ENCODE measurements around the gene LSAMP. TPM values are rescaled to one million over a fixed set of nuclear protein-coding genes. Genes with fewer than 3 reads are reported as not detected.

LSAMP gene
- polyA plus RNA-seq, 3 donors = not detected

DNA sequence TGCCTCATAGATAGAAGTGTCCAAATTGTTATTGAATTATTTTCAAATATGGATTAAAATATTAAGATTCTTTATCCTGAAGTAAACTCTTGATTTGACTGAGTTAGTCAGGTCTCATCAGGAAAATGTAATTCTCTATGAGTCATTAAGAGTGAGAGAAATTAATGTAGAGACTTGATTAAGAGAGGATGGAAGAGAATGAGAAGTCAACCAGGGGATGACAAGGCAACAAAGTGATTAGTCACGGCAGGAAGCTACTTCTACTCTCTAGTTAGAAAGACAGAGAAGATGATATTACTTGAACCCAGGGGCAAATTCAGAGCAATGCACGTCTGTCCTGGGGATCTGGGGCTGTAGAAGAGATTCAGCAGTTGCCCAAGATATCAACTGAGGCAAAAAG is 202.5 kb downstream of the LSAMP start:
- no peak overlapping the region for H2AFZ ChIP-seq (ENCODE audit: insufficient read depth, low read depth, low read length, poor library complexity, severe bottlenecking)
- H3K27ac ChIP-seq (ENCODE audit: low read depth in 1 of 2, low read length in 2 of 2) = no peak overlapping the region
- no peaks in the 10 kb centered on the region for H4K20me1 ChIP-seq (ENCODE audit: insufficient read depth, low read length)
- no peak overlapping the region for H3K9ac ChIP-seq (ENCODE audit: insufficient read depth, low read length, poor library complexity, severe bottlenecking)
- DNase-seq = no peak
- peaks cover 0 to 7% (median 0%) of the 10 kb centered on the region in 7 donors for H3K9me3 Mint-ChIP-seq
- intact Hi-C loops (cut with micrococcal nuclease) = no loop called here
- H3K27me3 Mint-ChIP-seq (ENCODE audit: low read depth in 3 of 3) = no peaks in the 10 kb centered on the region
- H3K36me3 Mint-ChIP-seq = no peaks in the 10 kb centered on the region
- no peak overlapping the region for H3K27ac Mint-ChIP-seq
- H3K4me3 ChIP-seq (replicated peaks in 1 of 3; ENCODE audit: low read depth in 2 of 3, low read length in 3 of 3) = no peak overlapping the region
- H3K4me3 Mint-ChIP-seq = no peak overlapping the region
- no peaks in the 10 kb centered on the region for H3K9me3 ChIP-seq (replicated peaks in 1 of 2; ENCODE audit: control insufficient read depth in 1 of 2, insufficient read depth in 1 of 2, low read length in 2 of 2)
- no peaks in the 10 kb centered on the region for H3K36me3 ChIP-seq (replicated peaks in 1 of 2; ENCODE audit: control insufficient read depth in 1 of 2, insufficient read depth in 2 of 2, low read length in 2 of 2)
- H3K79me2 ChIP-seq (ENCODE audit: insufficient read depth, low read length) = no peaks in the 10 kb centered on the region
- no peaks in the 10 kb centered on the region for H3K4me1 ChIP-seq (ENCODE audit: control insufficient read depth in 1 of 2, insufficient read depth in 2 of 2, low read length in 2 of 2)
- WGBS (ENCODE audit: insufficient coverage) = no CpG with 5 or more reads among the region's 2 CpGs
- TF ChIP-seq, protein P1, sequence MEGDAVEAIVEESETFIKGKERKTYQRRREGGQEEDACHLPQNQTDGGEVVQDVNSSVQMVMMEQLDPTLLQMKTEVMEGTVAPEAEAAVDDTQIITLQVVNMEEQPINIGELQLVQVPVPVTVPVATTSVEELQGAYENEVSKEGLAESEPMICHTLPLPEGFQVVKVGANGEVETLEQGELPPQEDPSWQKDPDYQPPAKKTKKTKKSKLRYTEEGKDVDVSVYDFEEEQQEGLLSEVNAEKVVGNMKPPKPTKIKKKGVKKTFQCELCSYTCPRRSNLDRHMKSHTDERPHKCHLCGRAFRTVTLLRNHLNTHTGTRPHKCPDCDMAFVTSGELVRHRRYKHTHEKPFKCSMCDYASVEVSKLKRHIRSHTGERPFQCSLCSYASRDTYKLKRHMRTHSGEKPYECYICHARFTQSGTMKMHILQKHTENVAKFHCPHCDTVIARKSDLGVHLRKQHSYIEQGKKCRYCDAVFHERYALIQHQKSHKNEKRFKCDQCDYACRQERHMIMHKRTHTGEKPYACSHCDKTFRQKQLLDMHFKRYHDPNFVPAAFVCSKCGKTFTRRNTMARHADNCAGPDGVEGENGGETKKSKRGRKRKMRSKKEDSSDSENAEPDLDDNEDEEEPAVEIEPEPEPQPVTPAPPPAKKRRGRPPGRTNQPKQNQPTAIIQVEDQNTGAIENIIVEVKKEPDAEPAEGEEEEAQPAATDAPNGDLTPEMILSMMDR (IDR thresholded peaks at IDR 0.05) = no peak
- no peak overlapping the region for H3K4me2 ChIP-seq (replicated peaks; ENCODE audit: extremely low read depth, low read length, poor library complexity, severe bottlenecking)
- no peaks in the 10 kb centered on the region for H3K27me3 ChIP-seq (ENCODE audit: control insufficient read depth in 2 of 2, insufficient read depth in 2 of 2, low read length in 2 of 2)
- no peaks in the 10 kb centered on the region for H3K4me1 Mint-ChIP-seq

DNA sequence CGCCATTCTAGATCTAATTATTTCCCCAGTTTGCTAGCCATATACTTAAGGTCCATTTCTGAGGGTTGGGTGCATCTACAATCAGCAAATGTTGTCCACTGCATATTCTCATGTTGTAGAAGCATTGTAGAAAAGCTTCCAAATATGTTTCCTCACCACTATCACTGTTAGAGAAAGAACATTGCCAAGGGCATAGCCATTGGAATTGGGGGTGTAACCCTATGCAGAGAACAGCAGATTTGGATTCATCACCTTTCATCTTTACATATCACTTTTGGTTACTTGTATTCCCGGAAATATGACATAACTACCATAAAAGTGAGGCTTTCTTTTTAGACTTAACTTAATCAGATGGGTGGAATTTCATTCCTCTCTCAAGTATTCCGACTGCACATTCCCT is 203.6 kb downstream of the LSAMP start:
- Mint-ChIP-seq H3K9me3 (peaks cover 0 to 7% (median 0%) of the 10 kb centered on the region in 7 donors), H3K4me3 (no peak overlapping the region), H3K4me1 (no peaks in the 10 kb centered on the region), H3K27ac (no peak overlapping the region), H3K36me3 (no peaks in the 10 kb centered on the region), H3K27me3 (ENCODE audit: low read depth in 3 of 3) (no peaks in the 10 kb centered on the region)
- Histone ChIP-seq H2AFZ (ENCODE audit: insufficient read depth, low read depth, low read length, poor library complexity, severe bottlenecking) (no peak overlapping the region), H3K79me2 (ENCODE audit: insufficient read depth, low read length) (no peaks in the 10 kb centered on the region), H3K9me3 (replicated peaks in 1 of 2; ENCODE audit: control insufficient read depth in 1 of 2, insufficient read depth in 1 of 2, low read length in 2 of 2) (no peaks in the 10 kb centered on the region), H3K36me3 (replicated peaks in 1 of 2; ENCODE audit: control insufficient read depth in 1 of 2, insufficient read depth in 2 of 2, low read length in 2 of 2) (no peaks in the 10 kb centered on the region), H3K4me2 (replicated peaks; ENCODE audit: extremely low read depth, low read length, poor library complexity, severe bottlenecking) (no peak overlapping the region), H3K9ac (ENCODE audit: insufficient read depth, low read length, poor library complexity, severe bottlenecking) (no peak overlapping the region), H3K27ac (ENCODE audit: low read depth in 1 of 2, low read length in 2 of 2) (no peak overlapping the region), H3K4me3 (replicated peaks in 1 of 3; ENCODE audit: low read depth in 2 of 3, low read length in 3 of 3) (no peak overlapping the region), H4K20me1 (ENCODE audit: insufficient read depth, low read length) (no peaks in the 10 kb centered on the region), H3K27me3 (ENCODE audit: control insufficient read depth in 2 of 2, insufficient read depth in 2 of 2, low read length in 2 of 2) (no peaks in the 10 kb centered on the region), H3K4me1 (ENCODE audit: control insufficient read depth in 1 of 2, insufficient read depth in 2 of 2, low read length in 2 of 2) (no peaks in the 10 kb centered on the region)
- TF ChIP-seq, protein P1 (IDR thresholded peaks at IDR 0.05) = no peak
- WGBS (ENCODE audit: insufficient coverage) = 83% methylated on average over 1 of the region's 3 CpGs
- intact Hi-C loops (cut with micrococcal nuclease) = no loop called here
- DNase-seq = no peak
